Measurements from ENCODE around the gene COMMD9.

GRCh38 chr11:36282926-36283325, 6.3 kb downstream of the COMMD9 start:
- no peak for TF ChIP-seq CTCF (IDR thresholded peaks at IDR 0.05)
- no peak for TF ChIP-seq EZH2 (IDR thresholded peaks at IDR 0.05)
- TF ChIP-seq EZH2phosphoT487 (IDR thresholded peaks at IDR 0.05) = no peak
